H1 (cell line): Measurements from ENCODE around the gene C2orf78. TPM values are rescaled to one million over a fixed set of nuclear protein-coding genes. Genes with fewer than 3 reads are reported as not detected.

Experiments used
- CTCF ChIA-PET: fragments of 300-600 bp; sonication (Branson Sonifier 250); formaldehyde crosslinking; loops from one replicate; lab custom pipeline; 2021; ENCODE audit not compliant: partially characterized antibody; lab: Charles Lee
- POLR2A ChIA-PET: fragments of 300-600 bp; sonication (Branson Sonifier 250); formaldehyde crosslinking; loops from one replicate; lab custom pipeline; 2021; ENCODE audit warnings: inconsistent platforms; ENCODE audit not compliant: partially characterized antibody; lab: Charles Lee
- DNase-seq, 2 experiments: peaks; one replicate each; pipeline versions ENCODE4 v3.0.0 to v3.0.0-alpha.2; 2010 to 2022; ENCODE audit warnings: low spot score in 2 of 2, low read depth in 1 of 2, mixed read lengths in 1 of 2
- FAIRE-seq: peaks from 2 replicates; lab custom pipeline; 2011; peaks lifted over from hg19 to GRCh38; lab: Jason Lieb, UNC
- H2AFZ ChIP-seq: 2 replicates; pipeline ENCODE4 v1.8.1; 2012; ENCODE audit warnings: low read length, inconsistent platforms
- H2AK5ac ChIP-seq: 2 replicates; pipeline ENCODE4 v1.6.1; 2013; ENCODE audit warnings: low read depth, low read length
- H2BK120ac ChIP-seq: replicated peaks from 2 replicates; pipeline ENCODE3; 2013; ENCODE audit warnings: low read depth, low read length, inconsistent platforms
- H2BK12ac ChIP-seq: 2 replicates; pipeline ENCODE4 v1.6.1; 2013; ENCODE audit warnings: low read depth, low read length
- H2BK15ac ChIP-seq: 2 replicates; pipeline ENCODE4 v1.6.1; 2013; ENCODE audit warnings: low read length
- H2BK20ac ChIP-seq: 2 replicates; pipeline ENCODE4 v1.6.1; 2013; ENCODE audit warnings: low read length
- H2BK5ac ChIP-seq: 2 replicates; pipeline ENCODE4 v1.6.1; 2013; ENCODE audit warnings: low read depth, low read length
- H3K14ac ChIP-seq: 2 replicates; pipeline ENCODE4 v1.6.1; 2013; ENCODE audit warnings: inconsistent platforms; ENCODE audit not compliant: insufficient read length
- H3K18ac ChIP-seq: 2 replicates; pipeline ENCODE4 v1.6.1; 2013; ENCODE audit warnings: low read length; ENCODE audit errors: extremely low read depth
- H3K23ac ChIP-seq: 2 replicates; pipeline ENCODE4 v1.6.1; 2013; ENCODE audit warnings: inconsistent platforms; ENCODE audit not compliant: insufficient read length
- H3K23me2 ChIP-seq: 2 replicates; pipeline ENCODE4 v1.6.1; 2013; ENCODE audit warnings: low read depth, low read length
- H3K27ac ChIP-seq: 2 replicates; pipeline ENCODE4 v1.6.1; 2011; ENCODE audit warnings: low read depth, low read length, inconsistent platforms
- H3K27me3 ChIP-seq, 4 experiments: replicated peaks in 1 of 4; 1 replicate in 1 of 4; 2 replicates in 3 of 4; pipeline versions ENCODE4 v1.6.1 to v1.8.1; 2011 to 2013; ENCODE audit warnings: low read length in 3 of 4, mild to moderate bottlenecking in 3 of 4, inconsistent platforms in 2 of 4, mixed read lengths in 2 of 4, moderate library complexity in 1 of 4; ENCODE audit not compliant: control insufficient read depth in 3 of 4, insufficient read depth in 3 of 4; ENCODE audit errors: extremely low read depth in 1 of 4
- H3K36me3 ChIP-seq, 4 experiments: 2 replicates each; pipeline versions ENCODE4 v1.6.1 to v1.8.1; 2011 to 2013; ENCODE audit warnings: mild to moderate bottlenecking in 4 of 4, low read length in 3 of 4, moderate library complexity in 2 of 4, control low read depth in 1 of 4, inconsistent platforms in 1 of 4; ENCODE audit not compliant: insufficient read depth in 4 of 4, control insufficient read depth in 2 of 4
- H3K4ac ChIP-seq: replicated peaks from 2 replicates; pipeline ENCODE3; 2013; ENCODE audit warnings: low read length, low read depth, mixed read lengths, inconsistent platforms; ENCODE audit not compliant: insufficient read length
- H3K4me1 ChIP-seq, 4 experiments: replicated peaks in 1 of 4; 1 replicate in 1 of 4; 2 replicates in 3 of 4; pipeline versions ENCODE4 v1.6.1 to v1.8.1; 2011 to 2013; ENCODE audit warnings: low read length in 3 of 4, inconsistent platforms in 2 of 4, mixed read lengths in 1 of 4; ENCODE audit not compliant: insufficient read depth in 4 of 4, control insufficient read depth in 3 of 4
- H3K4me2 ChIP-seq, 2 experiments: 2 replicates each; pipeline versions ENCODE4 v1.6.1 to v1.8.1; 2011 to 2013; ENCODE audit warnings: low read depth in 2 of 2, low read length in 2 of 2, control low read depth in 1 of 2, inconsistent platforms in 1 of 2, mild to moderate bottlenecking in 1 of 2; ENCODE audit not compliant: insufficient read depth in 1 of 2
- H3K4me3 ChIP-seq, 4 experiments: fragments of 200-600, 300-600 bp in 1 of 4; sonication (generic), shearing (Covaris generic), sonication (Bioruptor Twin) in 1 of 4; 2 replicates each; pipeline versions ENCODE4 v1.5.1 to v1.8.1; 2011 to 2016; ENCODE audit warnings: low read length in 4 of 4, low read depth in 3 of 4, control low read depth in 2 of 4, inconsistent platforms in 2 of 4, mild to moderate bottlenecking in 2 of 4, mixed read lengths in 1 of 4, moderate library complexity in 1 of 4; ENCODE audit not compliant: insufficient read depth in 2 of 4; ENCODE audit errors: extremely low read depth in 1 of 4
- H3K56ac ChIP-seq: replicated peaks from 2 replicates; pipeline ENCODE3; 2013; ENCODE audit warnings: low read depth, mild to moderate bottlenecking, mixed read lengths, low read length, inconsistent platforms; ENCODE audit not compliant: insufficient read length
- H3K79me1 ChIP-seq: 2 replicates; pipeline ENCODE4 v1.6.1; 2013; ENCODE audit warnings: low read depth, low read length, control low read depth
- H3K79me2 ChIP-seq, 2 experiments: 2 replicates each; pipeline versions ENCODE4 v1.6.1 to v1.8.1; 2012 to 2013; ENCODE audit warnings: low read length in 2 of 2, mild to moderate bottlenecking in 2 of 2, inconsistent platforms in 1 of 2; ENCODE audit not compliant: insufficient read depth in 2 of 2, control insufficient read depth in 1 of 2
- H3K9ac ChIP-seq, 4 experiments: replicated peaks in 1 of 4; 1 replicate in 1 of 4; 2 replicates in 3 of 4; pipeline versions ENCODE4 v1.6.1 to v1.8.1; 2011 to 2013; ENCODE audit warnings: low read depth in 3 of 4, low read length in 3 of 4, control low read depth in 2 of 4, mild to moderate bottlenecking in 2 of 4, moderate library complexity in 2 of 4, inconsistent platforms in 1 of 4; ENCODE audit errors: extremely low read depth in 1 of 4
- H3K9me3 ChIP-seq, 2 experiments: 2 replicates each; pipeline versions ENCODE4 v1.6.1 to v1.8.1; 2012 to 2013; ENCODE audit warnings: mild to moderate bottlenecking in 2 of 2, moderate library complexity in 2 of 2, control low read depth in 1 of 2, inconsistent platforms in 1 of 2, low read depth in 1 of 2, low read length in 1 of 2, mixed read lengths in 1 of 2; ENCODE audit not compliant: insufficient read depth in 2 of 2
- H4K20me1 ChIP-seq, 2 experiments: replicated peaks in 1 of 2; 2 replicates each; pipeline versions ENCODE3 to v1.8.1; 2011 to 2013; ENCODE audit warnings: inconsistent platforms in 2 of 2, low read length in 2 of 2, mild to moderate bottlenecking in 1 of 2; ENCODE audit not compliant: insufficient read depth in 2 of 2, control insufficient read depth in 1 of 2
- H4K5ac ChIP-seq: 2 replicates; pipeline ENCODE4 v1.6.1; 2013; ENCODE audit warnings: low read length, low read depth, mixed read lengths, inconsistent platforms; ENCODE audit not compliant: insufficient read length
- H4K8ac ChIP-seq: 2 replicates; pipeline ENCODE4 v1.8.0; 2013; ENCODE audit warnings: mild to moderate bottlenecking, moderate library complexity, low read length, inconsistent platforms; ENCODE audit not compliant: insufficient read depth; ENCODE audit errors: extremely low read depth
- H4K91ac ChIP-seq: replicated peaks from 2 replicates; pipeline ENCODE3; 2013; ENCODE audit warnings: low read length, mixed read lengths, inconsistent platforms; ENCODE audit not compliant: insufficient read length
- EZH2 ChIP-seq: fragments of 200-600 bp; sonication (generic); IDR thresholded peaks from 2 replicates; pipeline ENCODE4 v1.7.1; 2012; ENCODE audit warnings: low read depth, mild to moderate bottlenecking, moderate library complexity, low read length, inconsistent platforms; ENCODE audit not compliant: severe bottlenecking
- WGBS, 2 experiments: shearing (Covaris generic) in 1 of 2; methylation state at CpG; one replicate each; pipeline versions ENCODE4 v1.1.6 to v1.1.7; 2013 to 2015; ENCODE audit warnings: low lambda C conversion rate in 2 of 2, mixed read lengths in 2 of 2, inconsistent platforms in 1 of 2, low coverage in 1 of 2, missing lambda C conversion rate in 1 of 2; ENCODE audit not compliant: insufficient replicate concordance in 2 of 2, insufficient coverage in 1 of 2, insufficient read length in 1 of 2; ENCODE audit errors: extremely low coverage in 1 of 2, missing lambda C conversion rate in 1 of 2; 5-methylcytosine and 5-hydroxymethylcytosine counted together
- polyA plus RNA-seq, 7 experiments: library from polyadenylated mRNA; depleted of rRNA in 3 of 7; stranded (reverse) in 5 of 7; unstranded in 2 of 7; fragments of >200 nt in 5 of 7; fragments of 200-250 nt in 2 of 7; gene quantifications; 1 replicate in 5 of 7; 2 replicates in 1 of 7; 4 replicates in 1 of 7; pipeline versions ENCODE4 v1.2.1 to v1.2.3, GENCODE V29; 2011 to 2013; ENCODE audit warnings: missing spikeins in 2 of 7, mixed read lengths in 2 of 7
- total RNA-seq: library from RNA; stranded (reverse); fragmentation: NEBNext Ultra II Directional; extraction: Animal tissue kit (Norgen Biotek cat#: 25700); gene quantifications from 2 replicates; pipeline ENCODE4 v1.2.1, GENCODE V29; 2021

Gene C2orf78
- total and polyA plus RNA-seq, 2 of the 8 experiments (the other 6 are each of a cell fraction or from before 2014, with no cell fraction given): 0.39 to 0.89 TPM

DNA sequence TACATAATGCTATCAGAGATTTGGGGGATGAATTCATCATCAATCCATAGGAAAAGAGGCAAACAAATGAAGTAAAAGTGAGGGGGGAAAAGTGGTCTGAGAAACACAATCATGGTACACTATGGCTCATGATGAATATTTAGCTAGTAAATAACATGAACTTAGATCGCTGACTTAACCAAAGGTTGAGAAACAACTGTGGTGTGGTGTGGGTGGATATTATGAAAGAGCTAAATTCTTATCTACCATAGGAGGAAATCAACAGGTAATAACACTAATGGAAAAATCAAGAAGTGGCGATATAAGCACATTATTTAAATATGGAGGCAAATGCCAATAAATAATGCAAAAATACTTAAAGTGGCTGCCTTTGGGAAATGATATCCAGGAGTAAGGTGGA is 34.7 kb upstream of the C2orf78 start:
- no peak for TF ChIP-seq EZH2
- Histone ChIP-seq H2AFZ (no peak overlapping the region), H3K18ac (no peak overlapping the region), H2BK20ac (no peak overlapping the region), H2BK5ac (no peak overlapping the region), H3K9ac (no peak overlapping the region), H2AK5ac (no peak overlapping the region), H3K14ac (no peak overlapping the region), H4K20me1 (no peaks in the 10 kb centered on the region), H4K8ac (no peak overlapping the region), H2BK12ac (no peak overlapping the region), H3K4ac (no peak overlapping the region), H3K23me2 (no peaks in the 10 kb centered on the region), H3K27me3 (no peaks in the 10 kb centered on the region), H3K79me1 (no peaks in the 10 kb centered on the region), H4K5ac (no peak overlapping the region), H3K27ac (no peak overlapping the region), H3K4me1 (no peaks in the 10 kb centered on the region), H3K56ac (no peak overlapping the region), H3K9me3 (0 out of 4 replicates have a peak, but pooled peaks cover 0 to 2% of the 10 kb centered on the region in 2 experiments), H3K79me2 (no peaks in the 10 kb centered on the region), H3K4me2 (no peak overlapping the region), H2BK15ac (no peak overlapping the region), H4K91ac (no peak overlapping the region), H3K23ac (no peak overlapping the region), H3K36me3 (peaks cover 0 to under 1% (median 0%) of the 10 kb centered on the region in 4 experiments; a peak in 1 of 8 replicates), H2BK120ac (no peak overlapping the region), H3K4me3 (no peak overlapping the region)
- FAIRE-seq (no peak), DNase-seq (no peak)
- 91% methylated on average over 2 of the region's 2 CpGs; no CpG with 5 or more reads in 1 of the 2 experiments for WGBS, 2 experiments
- POLR2A ChIA-PET: interaction anchor here (0.9 kb wide), 1 partner anchor 12 kb away, joined by 3 read pairs; the partner anchor contains the start of gene TPRKB
- CTCF ChIA-PET: interaction anchor here (0.9 to 1.2 kb wide), 2 partner anchors 9 to 30 kb away, joined by 4 read pairs; no protein-coding TSS in a partner anchor
